CD4-positive, alpha-beta T cell treated with Interleukin-10 for 1 hour (primary cell): ENCODE results near the gene SCIMP.
"Not testable (repeated sequence)": the region's sequence is repeated elsewhere in the genome, so short reads cannot be mapped to it uniquely, and the experiment has no call there.

Experiments
- DNase-seq: peaks from one replicate; pipeline ENCODE4 v3.0.0-alpha.2; 2020

Gene SCIMP

GRCh38 chr17:5237541-5238016 is 2.9 kb upstream of the SCIMP start:
- DNase-seq = peak; percentile 55

- no peak for DNase-seq
Measured at GRCh38 chr17:5236938-5237540, 2.4 kb upstream of the SCIMP start.

GRCh38 chr17:5233492-5233891 is 1.2 kb downstream of the SCIMP start:
- not testable (repeated sequence) for DNase-seq

- DNase-seq = peak; percentile 50
Measured at GRCh38 chr17:5226940-5227878, 7.5 kb downstream of the SCIMP start.

GRCh38 chr17:5225668-5226457 is 8.8 kb downstream of the SCIMP start:
- no peak for DNase-seq

- DNase-seq = not testable (repeated sequence)
Measured at GRCh38 chr17:5221912-5222311, 12.7 kb downstream of the SCIMP start.

GRCh38 chr17:5220074-5220473 is 14.6 kb downstream of the SCIMP start:
- DNase-seq = no peak

GRCh38 chr17:5219536-5219935 is 15.1 kb downstream of the SCIMP start:
- no peak for DNase-seq

GRCh38 chr17:5217562-5217961 is 17.1 kb downstream of the SCIMP start:
- not testable (repeated sequence) for DNase-seq

- DNase-seq = no peak
Measured at GRCh38 chr17:5211458-5211857, 23.2 kb downstream of the SCIMP start.

- no peak for DNase-seq
Measured at GRCh38 chr17:5210614-5211252, 23.9 kb downstream of the SCIMP start.

GRCh38 chr17:5210091-5210490 is 24.6 kb downstream of the SCIMP start:
- no peak for DNase-seq

GRCh38 chr17:5209396-5209795 is 25.3 kb downstream of the SCIMP start:
- no peak for DNase-seq

- DNase-seq = no peak
Measured at GRCh38 chr17:5203908-5204294, 30.8 kb downstream of the SCIMP start.

GRCh38 chr17:5203178-5203907 is 31.3 kb downstream of the SCIMP start:
- no peak for DNase-seq

GRCh38 chr17:5201011-5201410 is 33.6 kb downstream of the SCIMP start:
- no peak for DNase-seq

- DNase-seq = no peak
Measured at GRCh38 chr17:5200360-5200759, 34.3 kb downstream of the SCIMP start.

- DNase-seq = no peak
Measured at GRCh38 chr17:5198472-5198871, 36.2 kb downstream of the SCIMP start.

GRCh38 chr17:5194346-5194745 is 40.3 kb downstream of the SCIMP start:
- no peak for DNase-seq

- peak; percentile 98 for DNase-seq
Measured at GRCh38 chr17:5191541-5192417, 42.9 kb downstream of the SCIMP start, which contains the start of gene ZNF594. ZNF594 (minus strand) TSS chr17:5191868; CDS start chr17:5184256, 7,612 bp downstream.

- DNase-seq = peak; percentile 56
Measured at GRCh38 chr17:5184288-5184687, 50.4 kb downstream of the SCIMP start.
